GM12878 (cell line): ENCODE data around the gene CNDP2. TPM values are rescaled to one million over a fixed set of nuclear protein-coding genes. Genes with fewer than 3 reads are reported as not detected.

ENCODE experiments used
- ASH2L ChIP-seq: fragments of 300-600, 200-600 bp; sonication (generic); IDR thresholded peaks from 2 replicates; pipeline ENCODE4 v1.6.1; 2017; ENCODE audit warnings: low read depth, mild to moderate bottlenecking, borderline replicate concordance
- CREB1 ChIP-seq: IDR thresholded peaks from 2 replicates; pipeline ENCODE4 v1.6.1; 2012; ENCODE audit warnings: low read depth, mild to moderate bottlenecking, inconsistent platforms
- EZH2 ChIP-seq: IDR thresholded peaks from 2 replicates; pipeline ENCODE4 v1.6.1; 2012; ENCODE audit warnings: low read depth, mild to moderate bottlenecking, control low read depth, inconsistent platforms, low read length, borderline replicate concordance; ENCODE audit not compliant: control insufficient read depth
- HDAC6 ChIP-seq: fragments of 200-600 bp; sonication (generic); IDR thresholded peaks from one replicate; pipeline ENCODE4 v1.8.0; 2017; ENCODE audit warnings: antibody characterized with exemption; ENCODE audit not compliant: unreplicated experiment
- IKZF1 ChIP-seq: fragments of 450-650 bp; conservative IDR thresholded peaks from 2 replicates; pipeline ENCODE4 v1.6.1; 2017; ENCODE audit warnings: antibody characterized with exemption, mild to moderate bottlenecking
- IRF5 ChIP-seq: fragments of 450-650 bp; IDR thresholded peaks from 2 replicates; pipeline ENCODE4 v1.6.1; 2017; ENCODE audit warnings: borderline replicate concordance
- JUNB ChIP-seq: IDR thresholded peaks from 2 replicates; pipeline ENCODE4 v1.6.1; 2016; ENCODE audit warnings: antibody characterized with exemption, mild to moderate bottlenecking
- KAT2A ChIP-seq: conservative IDR thresholded peaks from 2 replicates; pipeline ENCODE4 v1.6.1; 2011; ENCODE audit warnings: low read depth, low read length; ENCODE audit not compliant: control insufficient read depth
- MYB ChIP-seq: fragments of 150-350 bp; IDR thresholded peaks from 2 replicates; pipeline ENCODE4 v1.6.1; 2014; ENCODE audit warnings: mild to moderate bottlenecking, low read depth, low read length, borderline replicate concordance
- PAX5 ChIP-seq: IDR thresholded peaks from 2 replicates; pipeline ENCODE4 v1.6.1; 2011; ENCODE audit warnings: low read depth, low read length, borderline replicate concordance
- RELA ChIP-seq: fragments of 450-650 bp; IDR thresholded peaks from 2 replicates; pipeline ENCODE4 v1.8.0; 2014; ENCODE audit warnings: borderline replicate concordance; ENCODE audit not compliant: partially characterized antibody
- SIN3A ChIP-seq: IDR thresholded peaks from 2 replicates; pipeline ENCODE4 v1.6.1; 2012; ENCODE audit warnings: low read depth, low read length, improper control_type of control experiment
- SREBF1 ChIP-seq: IDR thresholded peaks from 2 replicates; pipeline ENCODE4 v1.6.1; 2012; ENCODE audit warnings: mild to moderate bottlenecking, low read length
- STAT1 ChIP-seq: fragments of 450-650 bp; conservative IDR thresholded peaks from 2 replicates; pipeline ENCODE4 v1.6.1; 2014; ENCODE audit warnings: antibody characterized with exemption, mild to moderate bottlenecking
- ZNF217 ChIP-seq: fragments of 450-650 bp; IDR thresholded peaks from 2 replicates; pipeline ENCODE4 v1.6.1; 2017; ENCODE audit warnings: antibody characterized with exemption, mild to moderate bottlenecking
- ZZZ3 ChIP-seq: IDR thresholded peaks from 2 replicates; pipeline ENCODE4 v1.6.1; 2011; ENCODE audit warnings: low read depth; ENCODE audit not compliant: control insufficient read depth, insufficient read length
- polyA plus RNA-seq, 11 experiments: library from polyadenylated mRNA; depleted of rRNA in 4 of 11; unstranded in 6 of 11; stranded (reverse) in 5 of 11; fragments of >200 nt; fragmentation: Nextera tagmentation in 4 of 11; fragmentation: Illumina TruSeq in 1 of 11; extraction: Ambion mirVana in 4 of 11; extraction: Trizol in 1 of 11; gene quantifications; 1 replicate in 1 of 11; 2 replicates in 10 of 11; pipeline versions ENCODE4 v1.2.1 to v1.2.3, GENCODE V29; 2011 to 2016; ENCODE audit warnings: inconsistent platforms in 2 of 11, missing spikeins in 2 of 11, low read depth in 1 of 11
- total RNA-seq, 4 experiments: library from RNA; depleted of rRNA in 3 of 4; stranded (reverse); fragments of >200 nt in 3 of 4; fragmentation: Illumina TruSeq in 1 of 4; extraction: Trizol in 1 of 4; gene quantifications; 2 replicates each; pipeline versions ENCODE4 v1.2.1 to v1.2.3, GENCODE V29; 2013 to 2021
- TF ChIP-seq, protein P1 (sequence below): fragments of 450-650 bp; formaldehyde crosslinking; IDR thresholded peaks from 2 replicates; pipeline ENCODE4 v1.4.0; 2020; ENCODE audit warnings: mild to moderate bottlenecking, moderate library complexity
- TF ChIP-seq, protein P2 (sequence below): fragments of 450-650 bp; IDR thresholded peaks from 2 replicates; pipeline ENCODE4 v1.6.1; 2018; ENCODE audit warnings: mild to moderate bottlenecking, low read depth, moderate library complexity; ENCODE audit not compliant: partially characterized antibody
- TF ChIP-seq, protein P3 (sequence below): IDR thresholded peaks from 2 replicates; pipeline ENCODE4 v1.6.1; 2011; ENCODE audit warnings: mild to moderate bottlenecking, low read depth, low read length, moderate library complexity; ENCODE audit not compliant: insufficient replicate concordance

CNDP2 gene
- total and polyA plus RNA-seq, 10 of the 15 experiments (the other 5 are each of a cell fraction or from before 2014, with no cell fraction given): 63.5 to 213 (median 158) TPM

DNA sequence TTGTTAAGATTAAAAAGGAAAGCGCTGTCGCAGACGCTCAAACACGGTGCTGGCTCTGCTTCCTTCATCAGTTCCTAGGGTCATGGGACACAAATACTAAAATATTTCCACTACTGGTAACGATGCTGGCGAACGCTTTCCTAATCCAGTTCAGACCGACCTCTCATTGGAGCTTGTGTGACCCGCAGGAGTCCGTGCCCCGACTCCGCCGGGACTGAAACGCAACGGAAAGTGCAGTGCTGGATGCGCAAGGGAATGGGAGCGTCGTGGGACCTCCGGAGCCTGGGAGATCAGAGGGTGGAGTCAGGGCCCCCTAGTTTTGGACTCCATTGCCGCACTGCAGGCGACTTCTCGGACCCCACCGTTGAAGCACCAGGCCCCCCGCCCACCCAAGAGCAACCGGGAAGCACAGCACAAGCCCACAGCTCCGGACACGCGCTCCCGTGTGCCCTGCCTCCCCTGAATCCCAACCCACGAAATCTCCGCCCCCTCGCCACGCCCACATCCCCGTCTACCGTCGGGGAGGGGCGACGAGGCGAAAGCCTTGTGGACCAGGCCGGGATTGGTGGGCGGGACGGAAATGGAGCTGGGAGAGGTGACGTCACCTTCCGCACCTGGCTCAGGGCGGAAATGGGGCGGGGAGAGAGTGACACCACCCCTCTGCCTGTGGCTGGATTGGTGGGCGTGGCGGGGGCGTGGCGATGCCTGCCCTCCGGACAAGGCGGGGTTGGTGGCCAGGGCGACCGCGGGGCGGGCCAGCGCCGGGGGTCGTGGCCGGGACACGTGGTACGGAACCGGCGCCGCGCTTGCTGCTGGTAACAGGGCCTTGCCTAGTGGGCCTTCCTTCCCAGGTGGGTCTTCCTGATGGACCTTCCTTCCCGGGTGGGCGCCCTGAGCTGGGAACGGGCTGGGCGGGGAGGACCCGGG, at the start of gene CNDP2 (continued):
- TF ChIP-seq, protein P1, sequence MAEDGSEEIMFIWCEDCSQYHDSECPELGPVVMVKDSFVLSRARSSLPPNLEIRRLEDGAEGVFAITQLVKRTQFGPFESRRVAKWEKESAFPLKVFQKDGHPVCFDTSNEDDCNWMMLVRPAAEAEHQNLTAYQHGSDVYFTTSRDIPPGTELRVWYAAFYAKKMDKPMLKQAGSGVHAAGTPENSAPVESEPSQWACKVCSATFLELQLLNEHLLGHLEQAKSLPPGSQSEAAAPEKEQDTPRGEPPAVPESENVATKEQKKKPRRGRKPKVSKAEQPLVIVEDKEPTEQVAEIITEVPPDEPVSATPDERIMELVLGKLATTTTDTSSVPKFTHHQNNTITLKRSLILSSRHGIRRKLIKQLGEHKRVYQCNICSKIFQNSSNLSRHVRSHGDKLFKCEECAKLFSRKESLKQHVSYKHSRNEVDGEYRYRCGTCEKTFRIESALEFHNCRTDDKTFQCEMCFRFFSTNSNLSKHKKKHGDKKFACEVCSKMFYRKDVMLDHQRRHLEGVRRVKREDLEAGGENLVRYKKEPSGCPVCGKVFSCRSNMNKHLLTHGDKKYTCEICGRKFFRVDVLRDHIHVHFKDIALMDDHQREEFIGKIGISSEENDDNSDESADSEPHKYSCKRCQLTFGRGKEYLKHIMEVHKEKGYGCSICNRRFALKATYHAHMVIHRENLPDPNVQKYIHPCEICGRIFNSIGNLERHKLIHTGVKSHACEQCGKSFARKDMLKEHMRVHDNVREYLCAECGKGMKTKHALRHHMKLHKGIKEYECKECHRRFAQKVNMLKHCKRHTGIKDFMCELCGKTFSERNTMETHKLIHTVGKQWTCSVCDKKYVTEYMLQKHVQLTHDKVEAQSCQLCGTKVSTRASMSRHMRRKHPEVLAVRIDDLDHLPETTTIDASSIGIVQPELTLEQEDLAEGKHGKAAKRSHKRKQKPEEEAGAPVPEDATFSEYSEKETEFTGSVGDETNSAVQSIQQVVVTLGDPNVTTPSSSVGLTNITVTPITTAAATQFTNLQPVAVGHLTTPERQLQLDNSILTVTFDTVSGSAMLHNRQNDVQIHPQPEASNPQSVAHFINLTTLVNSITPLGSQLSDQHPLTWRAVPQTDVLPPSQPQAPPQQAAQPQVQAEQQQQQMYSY (CRISPR knock-in tag): 0 out of 2 replicates have a peak, but pooled peaks have one; percentile 36
- TF ChIP-seq SREBF1 (no peak), MYB (0 out of 2 replicates have a peak, but pooled peaks have one; percentile 16), ZNF217 (no peak), EZH2 (no peak), ASH2L (no peak), IKZF1 (peak; percentile 72), HDAC6 (no peak), CREB1 (peak; percentile 95), PAX5 (0 out of 2 replicates have a peak, but pooled peaks have one; percentile 52), STAT1 (no peak), ZZZ3 (no peak), RELA (peak; percentile 13), SIN3A (peak; percentile 60), JUNB (no peak), IRF5 (no peak), KAT2A (no peak)
- TF ChIP-seq, protein P2, sequence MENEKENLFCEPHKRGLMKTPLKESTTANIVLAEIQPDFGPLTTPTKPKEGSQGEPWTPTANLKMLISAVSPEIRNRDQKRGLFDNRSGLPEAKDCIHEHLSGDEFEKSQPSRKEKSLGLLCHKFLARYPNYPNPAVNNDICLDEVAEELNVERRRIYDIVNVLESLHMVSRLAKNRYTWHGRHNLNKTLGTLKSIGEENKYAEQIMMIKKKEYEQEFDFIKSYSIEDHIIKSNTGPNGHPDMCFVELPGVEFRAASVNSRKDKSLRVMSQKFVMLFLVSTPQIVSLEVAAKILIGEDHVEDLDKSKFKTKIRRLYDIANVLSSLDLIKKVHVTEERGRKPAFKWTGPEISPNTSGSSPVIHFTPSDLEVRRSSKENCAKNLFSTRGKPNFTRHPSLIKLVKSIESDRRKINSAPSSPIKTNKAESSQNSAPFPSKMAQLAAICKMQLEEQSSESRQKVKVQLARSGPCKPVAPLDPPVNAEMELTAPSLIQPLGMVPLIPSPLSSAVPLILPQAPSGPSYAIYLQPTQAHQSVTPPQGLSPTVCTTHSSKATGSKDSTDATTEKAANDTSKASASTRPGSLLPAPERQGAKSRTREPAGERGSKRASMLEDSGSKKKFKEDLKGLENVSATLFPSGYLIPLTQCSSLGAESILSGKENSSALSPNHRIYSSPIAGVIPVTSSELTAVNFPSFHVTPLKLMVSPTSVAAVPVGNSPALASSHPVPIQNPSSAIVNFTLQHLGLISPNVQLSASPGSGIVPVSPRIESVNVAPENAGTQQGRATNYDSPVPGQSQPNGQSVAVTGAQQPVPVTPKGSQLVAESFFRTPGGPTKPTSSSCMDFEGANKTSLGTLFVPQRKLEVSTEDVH: no peak
- TF ChIP-seq, protein P3, sequence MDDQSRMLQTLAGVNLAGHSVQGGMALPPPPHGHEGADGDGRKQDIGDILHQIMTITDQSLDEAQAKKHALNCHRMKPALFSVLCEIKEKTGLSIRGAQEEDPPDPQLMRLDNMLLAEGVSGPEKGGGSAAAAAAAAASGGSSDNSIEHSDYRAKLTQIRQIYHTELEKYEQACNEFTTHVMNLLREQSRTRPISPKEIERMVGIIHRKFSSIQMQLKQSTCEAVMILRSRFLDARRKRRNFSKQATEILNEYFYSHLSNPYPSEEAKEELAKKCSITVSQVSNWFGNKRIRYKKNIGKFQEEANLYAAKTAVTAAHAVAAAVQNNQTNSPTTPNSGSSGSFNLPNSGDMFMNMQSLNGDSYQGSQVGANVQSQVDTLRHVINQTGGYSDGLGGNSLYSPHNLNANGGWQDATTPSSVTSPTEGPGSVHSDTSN: peak; percentile 93
